NT2/D1 (cell line): ENCODE results near the gene CAPN15.

Experiments
- SUZ12 ChIP-seq: IDR thresholded peaks from 2 replicates; pipeline ENCODE4 v1.6.1; 2011; ENCODE audit not compliant: insufficient read length, insufficient read depth; ENCODE audit errors: extremely low read depth
- YY1 ChIP-seq: IDR thresholded peaks from 2 replicates; pipeline ENCODE4 v1.6.1; 2011; ENCODE audit not compliant: insufficient read length, insufficient read depth
- ZNF274 ChIP-seq: IDR thresholded peaks from 2 replicates; pipeline ENCODE4 v1.6.1; 2011; ENCODE audit warnings: mild to moderate bottlenecking, low read depth, low read length

DNA sequence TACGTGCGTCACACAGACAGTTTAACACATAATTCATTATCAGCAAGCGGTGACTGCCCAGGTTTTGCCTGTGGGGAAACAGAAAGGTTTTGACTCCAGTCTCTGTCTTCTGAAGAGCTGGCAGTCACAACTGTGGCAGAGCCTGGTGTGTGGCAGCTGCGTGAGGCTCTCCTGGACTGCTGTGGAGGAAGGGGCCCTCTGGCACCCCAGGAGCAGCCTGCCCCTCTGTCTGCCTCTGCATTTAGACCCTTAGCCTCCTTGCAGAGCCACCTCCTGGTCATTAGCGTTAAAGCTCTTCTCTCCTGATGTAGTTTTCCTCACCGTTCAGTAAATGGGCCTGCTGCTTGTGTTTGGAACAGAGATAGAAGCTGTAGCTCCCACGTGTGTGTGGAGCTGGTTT lies 73.3 kb downstream of the CAPN15 start:
- TF ChIP-seq ZNF274 (no peak), YY1 (no peak), SUZ12 (no peak)
